Measurements from ENCODE around the gene CKB.
A peak's percentile ranks its signal among the peaks of the same experiment; 100 is the strongest.
"Not testable (repeated sequence)": the region's sequence is repeated elsewhere in the genome, so short reads cannot be mapped to it uniquely, and the experiment has no call there.

Gene CKB

GRCh38 chr14:103528587-103529382, 6.2 kb upstream of the CKB start, which contains the start of gene TRMT61A:
TSS of gene TRMT61A (plus strand) at chr14:103529196. CDS start at chr14:103529979, 783 bp downstream.
- peak; percentile 74 for DNase-seq (ENCODE audit: low read depth)
- H3K4me3 ChIP-seq (ENCODE audit: low read depth, low read length), result peak within 1 kb of the TSS; percentile 93
- in situ Hi-C loops (cut with HindIII; ENCODE audit: low sequenced_read_pairs), result no loop called here
- no peak for TF ChIP-seq CTCF (IDR thresholded peaks at IDR 0.05; ENCODE audit: low read depth, low read length, missing control alignments)

- peak overlapping the region; percentile 93 for H3K4me3 ChIP-seq (ENCODE audit: low read depth, low read length)
- in situ Hi-C loops (cut with HindIII; ENCODE audit: low sequenced_read_pairs), result no loop called here
- DNase-seq (ENCODE audit: low read depth), result no peak
- TF ChIP-seq CTCF (IDR thresholded peaks at IDR 0.05; ENCODE audit: low read depth, low read length, missing control alignments), result no peak
These were observed 5.5 kb upstream of the CKB start for GRCh38 chr14:103528146-103528586.

DNA sequence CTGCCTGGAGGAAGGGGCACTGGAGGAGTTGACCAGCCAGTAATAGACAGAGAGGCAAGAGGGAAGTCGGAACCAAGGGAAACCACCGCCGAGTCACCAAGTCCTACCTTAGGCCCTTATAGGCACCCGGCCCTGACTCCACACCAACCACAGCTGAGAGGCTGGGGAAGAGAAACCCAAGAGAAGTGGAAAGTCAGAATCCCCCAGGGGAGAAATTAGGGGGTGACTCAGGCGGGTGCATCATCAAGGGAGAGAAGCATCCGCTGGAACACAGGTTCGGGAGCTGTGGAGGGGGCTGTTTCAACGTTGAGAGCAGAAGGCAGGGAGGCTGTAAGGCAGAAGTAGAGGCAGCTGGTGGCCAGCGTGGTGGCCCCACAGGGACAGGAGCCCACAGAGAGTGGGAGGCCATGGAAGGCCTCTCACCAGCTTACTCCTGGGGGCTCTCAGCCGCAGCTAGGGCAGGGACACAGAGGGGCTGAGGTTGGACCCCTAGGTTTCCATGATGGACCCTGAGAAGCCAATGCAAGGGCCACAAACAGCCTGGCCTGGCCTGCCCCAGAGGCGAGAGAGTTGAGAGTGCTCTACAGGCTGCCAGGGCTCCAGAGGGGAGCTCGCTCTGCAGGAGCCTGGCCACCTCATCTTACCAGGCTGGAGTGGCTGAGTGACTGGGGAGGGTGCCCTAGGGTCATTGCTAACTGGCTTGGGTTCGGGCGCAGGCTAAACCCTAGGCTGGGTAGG, 4.9 kb upstream of the CKB start:
- TF ChIP-seq CTCF (IDR thresholded peaks at IDR 0.05; ENCODE audit: low read depth, low read length, missing control alignments), result no peak

GRCh38 chr14:103526914-103527248, 4.3 kb upstream of the CKB start:
- in situ Hi-C loops (cut with HindIII; ENCODE audit: low sequenced_read_pairs), result no loop called here
- TF ChIP-seq CTCF (IDR thresholded peaks at IDR 0.05; ENCODE audit: low read depth, low read length, missing control alignments), result no peak
- DNase-seq (ENCODE audit: low read depth), result no peak
- H3K4me3 ChIP-seq (ENCODE audit: low read depth, low read length), result no peak overlapping the region

More for the DNA sequence above, 4.9 kb upstream of the CKB start:
- no peak for DNase-seq (ENCODE audit: low read depth)
- in situ Hi-C loops (cut with HindIII; ENCODE audit: low sequenced_read_pairs), result no loop called here
- no peak overlapping the region for H3K4me3 ChIP-seq (ENCODE audit: low read depth, low read length)

DNA sequence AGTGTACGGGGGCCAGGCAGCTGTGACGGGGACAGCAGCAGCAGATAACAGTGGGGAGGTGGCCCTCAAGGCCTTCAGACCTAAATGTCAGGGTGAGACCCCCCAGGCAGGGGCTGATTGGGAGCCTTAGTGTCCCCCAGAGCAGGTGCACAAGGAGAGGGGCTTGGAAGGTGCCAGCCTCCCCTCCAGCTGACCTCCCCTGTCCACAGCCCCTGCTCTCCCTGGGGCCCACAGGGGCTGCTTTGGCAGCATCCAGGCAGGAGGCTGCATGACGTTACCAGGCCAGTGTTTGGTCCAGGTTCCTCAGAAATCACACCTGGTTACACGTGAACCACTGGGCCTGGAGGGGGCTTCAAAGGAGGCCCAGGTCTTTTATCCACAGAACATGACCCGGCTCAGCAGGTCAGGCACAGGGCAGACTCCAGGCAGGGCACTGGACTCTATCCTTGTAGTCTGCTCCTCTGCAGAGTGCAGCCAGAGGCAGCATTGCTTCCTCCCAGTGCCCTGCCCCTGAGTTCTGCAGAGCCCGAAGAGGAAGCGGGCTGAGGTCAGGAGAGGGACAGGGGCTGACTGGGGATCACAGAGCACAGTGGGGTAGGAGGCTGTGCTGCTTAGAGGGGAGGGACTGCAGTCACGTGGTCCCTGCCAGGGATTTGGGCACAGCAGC, 3.8 kb upstream of the CKB start:
- in situ Hi-C loops (cut with HindIII; ENCODE audit: low sequenced_read_pairs), result no loop called here
- no peak overlapping the region for H3K4me3 ChIP-seq (ENCODE audit: low read depth, low read length)
- TF ChIP-seq CTCF (IDR thresholded peaks at IDR 0.05; ENCODE audit: low read depth, low read length, missing control alignments), result no peak
- DNase-seq (ENCODE audit: low read depth), result no peak

GRCh38 chr14:103525430-103526246, 3.0 kb upstream of the CKB start:
- in situ Hi-C loops (cut with HindIII; ENCODE audit: low sequenced_read_pairs); DNase-seq (ENCODE audit: low read depth); H3K4me3 ChIP-seq (ENCODE audit: low read depth, low read length): not testable (repeated sequence)
